ENCODE data around the gene PIP5K1C.

DNA sequence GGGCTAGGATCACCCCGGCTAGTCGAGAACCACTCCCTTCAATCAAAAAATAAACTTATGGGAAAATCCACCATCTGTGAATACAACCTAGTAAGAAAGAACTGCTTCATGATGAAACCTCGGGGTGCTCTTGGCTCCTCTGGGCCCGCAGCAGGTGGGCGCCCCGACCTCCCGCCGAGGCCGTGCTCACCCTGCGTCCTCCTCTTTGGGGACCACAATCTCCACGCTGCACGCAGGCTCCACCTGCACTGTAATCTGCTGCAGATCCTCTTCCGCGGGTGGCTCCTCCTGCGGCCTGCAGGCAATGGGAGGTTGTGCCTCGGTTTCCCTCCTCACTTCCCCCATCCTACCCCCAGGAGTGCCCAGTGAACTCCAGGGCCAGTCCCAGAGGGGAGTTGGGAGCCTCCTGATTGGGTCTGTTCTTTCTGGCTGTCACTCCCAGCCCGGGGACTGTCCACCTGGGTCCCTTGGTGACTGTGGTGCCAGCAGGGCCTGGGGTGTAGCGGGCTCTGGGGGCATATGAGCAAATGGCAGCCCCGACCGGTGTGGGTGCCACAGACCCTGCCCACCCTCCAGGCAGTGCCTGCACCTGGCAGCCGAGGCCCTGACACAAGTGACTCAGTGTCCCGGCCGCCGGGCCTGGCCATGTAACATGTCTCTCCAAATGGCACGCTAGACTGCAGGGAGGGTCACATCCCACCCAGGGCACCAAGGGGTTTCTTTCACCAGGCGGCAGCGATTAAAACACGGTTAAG lies 58.6 kb downstream of the PIP5K1C start:
- TF ChIP-seq, protein P1, sequence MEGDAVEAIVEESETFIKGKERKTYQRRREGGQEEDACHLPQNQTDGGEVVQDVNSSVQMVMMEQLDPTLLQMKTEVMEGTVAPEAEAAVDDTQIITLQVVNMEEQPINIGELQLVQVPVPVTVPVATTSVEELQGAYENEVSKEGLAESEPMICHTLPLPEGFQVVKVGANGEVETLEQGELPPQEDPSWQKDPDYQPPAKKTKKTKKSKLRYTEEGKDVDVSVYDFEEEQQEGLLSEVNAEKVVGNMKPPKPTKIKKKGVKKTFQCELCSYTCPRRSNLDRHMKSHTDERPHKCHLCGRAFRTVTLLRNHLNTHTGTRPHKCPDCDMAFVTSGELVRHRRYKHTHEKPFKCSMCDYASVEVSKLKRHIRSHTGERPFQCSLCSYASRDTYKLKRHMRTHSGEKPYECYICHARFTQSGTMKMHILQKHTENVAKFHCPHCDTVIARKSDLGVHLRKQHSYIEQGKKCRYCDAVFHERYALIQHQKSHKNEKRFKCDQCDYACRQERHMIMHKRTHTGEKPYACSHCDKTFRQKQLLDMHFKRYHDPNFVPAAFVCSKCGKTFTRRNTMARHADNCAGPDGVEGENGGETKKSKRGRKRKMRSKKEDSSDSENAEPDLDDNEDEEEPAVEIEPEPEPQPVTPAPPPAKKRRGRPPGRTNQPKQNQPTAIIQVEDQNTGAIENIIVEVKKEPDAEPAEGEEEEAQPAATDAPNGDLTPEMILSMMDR (conservative IDR thresholded peaks at IDR 0.05; ENCODE audit: low read depth, low read length): no peak
- TF ChIP-seq EZH2 (IDR thresholded peaks at IDR 0.05; ENCODE audit: borderline replicate concordance, low read depth, low read length, poor library complexity, severe bottlenecking): no peak
